B cell (primary cell): ENCODE data around the gene IQSEC3. TPM values are rescaled to one million over a fixed set of nuclear protein-coding genes. Genes with fewer than 3 reads are reported as not detected.

Experiments
- ATAC-seq: fragments of 200-7000 bp; cut with Tn5 transposase; one replicate; pipeline ENCODE4 v1.10.0; 2021; ENCODE audit warnings: low read depth, mild to moderate bottlenecking, moderate number of reproducible peaks, moderate library complexity
- CTCF ChIA-PET: fragments of 350-600 bp; sonication (Branson Sonifier 250); formaldehyde crosslinking; loops from one replicate; lab custom pipeline; 2021; ENCODE audit warnings: antibody characterized with exemption, inconsistent platforms; lab: Charles Lee
- POLR2A ChIA-PET: fragments of 350-600 bp; sonication (Branson Sonifier 250); formaldehyde crosslinking; loops from one replicate; lab custom pipeline; 2021; ENCODE audit warnings: antibody characterized with exemption; lab: Charles Lee
- DNase-seq: peaks from one replicate; pipeline ENCODE4 v3.0.0; 2013
- H2AFZ ChIP-seq: 2 replicates; pipeline ENCODE4 v1.6.1; 2012; ENCODE audit warnings: mild to moderate bottlenecking, low read depth, low read length; ENCODE audit not compliant: insufficient read depth, poor library complexity, severe bottlenecking
- H3K27ac ChIP-seq, 2 donors: 1 replicate in 1 of 2; 2 replicates in 1 of 2; pipeline ENCODE4 v1.5.1; 2012 to 2013; ENCODE audit warnings: low read length in 2 of 2, mild to moderate bottlenecking in 2 of 2, moderate library complexity in 1 of 2
- H3K27me3 ChIP-seq, 4 experiments: fragments of 200-600 bp in 1 of 4; sonication (generic) in 1 of 4; replicated peaks in 1 of 4; 1 replicate in 2 of 4; 2 replicates in 2 of 4; pipeline versions ENCODE4 v1.6.1 to v1.7.0; 2013 to 2016; ENCODE audit warnings: low read length in 3 of 4, mild to moderate bottlenecking in 2 of 4, mixed read lengths in 1 of 4, moderate library complexity in 1 of 4; ENCODE audit not compliant: insufficient read depth in 4 of 4, control insufficient read depth in 3 of 4; ENCODE audit errors: control extremely low read depth in 1 of 4
- H3K36me3 ChIP-seq, 2 experiments: replicated peaks in 1 of 2; 1 replicate in 1 of 2; 2 replicates in 1 of 2; pipeline versions ENCODE4 v1.6.1 to v1.7.1; 2013; ENCODE audit warnings: low read length in 1 of 2; ENCODE audit not compliant: insufficient read depth in 2 of 2, control insufficient read depth in 1 of 2; ENCODE audit errors: control extremely low read depth in 1 of 2, extremely low read depth in 1 of 2
- H3K4me1 ChIP-seq, 2 donors: fragments of 200-600 bp in 1 of 2; sonication (generic) in 1 of 2; 1 replicate in 1 of 2; 2 replicates in 1 of 2; pipeline versions ENCODE4 v1.5.1 to v1.6.1; 2013 to 2017; ENCODE audit warnings: low read length in 2 of 2; ENCODE audit not compliant: control insufficient read depth in 2 of 2, insufficient read depth in 2 of 2
- H3K4me2 ChIP-seq: replicated peaks from 2 replicates; pipeline ENCODE3; 2012; ENCODE audit warnings: mild to moderate bottlenecking, low read depth, low read length; ENCODE audit not compliant: poor library complexity, severe bottlenecking
- H3K4me3 ChIP-seq, 5 experiments: fragments of 200-600 bp in 1 of 5; sonication (generic) in 1 of 5; 1 replicate in 3 of 5; 2 replicates in 2 of 5; pipeline versions ENCODE4 v1.5.1 to v1.7.0; 2011 to 2016; ENCODE audit warnings: low read length in 4 of 5, mild to moderate bottlenecking in 4 of 5, low read depth in 2 of 5, control low read depth in 1 of 5, moderate library complexity in 1 of 5; ENCODE audit not compliant: insufficient read depth in 1 of 5; ENCODE audit errors: control extremely low read depth in 1 of 5, extremely low read depth in 1 of 5
- H3K79me2 ChIP-seq: fragments of 200-600 bp; sonication (generic); one replicate; pipeline ENCODE4 v1.6.0; 2016; ENCODE audit warnings: low read length; ENCODE audit not compliant: control insufficient read depth, insufficient read depth
- H3K9ac ChIP-seq: fragments of 200-600 bp; sonication (generic); 2 replicates; pipeline ENCODE4 v1.6.1; 2017; ENCODE audit warnings: mild to moderate bottlenecking, low read length, moderate library complexity
- H3K9me3 ChIP-seq, 3 donors: one replicate each; pipeline versions ENCODE4 v1.6.1 to v1.7.1; 2013; ENCODE audit warnings: low read length in 2 of 3; ENCODE audit not compliant: control insufficient read depth in 2 of 3, insufficient read depth in 1 of 3; ENCODE audit errors: control extremely low read depth in 1 of 3
- H4K20me1 ChIP-seq: 2 replicates; pipeline ENCODE4 v1.6.0; 2012; ENCODE audit warnings: mild to moderate bottlenecking, low read length; ENCODE audit not compliant: insufficient read depth, control insufficient read depth, poor library complexity, severe bottlenecking
- H3K27ac Mint-ChIP-seq: one replicate; pipeline ENCODE4 v1.8.0; 2021; ENCODE audit warnings: mixed read lengths
- H3K27me3 Mint-ChIP-seq: one replicate; pipeline ENCODE4 v1.8.0; 2021; ENCODE audit warnings: mixed read lengths
- H3K4me1 Mint-ChIP-seq: one replicate; pipeline ENCODE4 v1.8.0; 2021; ENCODE audit warnings: mixed read lengths
- H3K4me3 Mint-ChIP-seq: one replicate; pipeline ENCODE4 v1.8.0; 2021; ENCODE audit warnings: mixed read lengths
- H3K9me3 Mint-ChIP-seq: one replicate; pipeline ENCODE4 v1.8.0; 2022; ENCODE audit warnings: mixed read lengths; ENCODE audit not compliant: insufficient read depth
- EZH2 ChIP-seq: IDR thresholded peaks from 2 replicates; pipeline ENCODE4 v1.6.1; 2012; ENCODE audit warnings: borderline replicate concordance, low read depth, mild to moderate bottlenecking, moderate library complexity, low read length; ENCODE audit not compliant: insufficient read depth, poor library complexity, severe bottlenecking
- WGBS: methylation state at CpG from one replicate; pipeline ENCODE4 v1.1.5; 2013; ENCODE audit warnings: missing lambda C conversion rate; ENCODE audit not compliant: insufficient coverage; 5-methylcytosine and 5-hydroxymethylcytosine counted together
- intact Hi-C: fragments of 100-400 bp; cut with micrococcal nuclease; formaldehyde crosslinking; loops from one replicate; pipeline ENCODE4 v1.10.0; 2022
- polyA plus RNA-seq: library from polyadenylated mRNA; depleted of rRNA; stranded (reverse); fragments of >200 nt; gene quantifications from 2 replicates; pipeline ENCODE4 v1.2.3, GENCODE V29; 2012
- total RNA-seq, 2 donors: library from RNA; stranded (reverse); fragments of 120-200 nt in 1 of 2; gene quantifications; 1 replicate in 1 of 2; 2 replicates in 1 of 2; pipeline versions ENCODE4 v1.2.3 to v1.2.4, GENCODE V29; 2013 to 2022
- TF ChIP-seq, protein P1 (sequence below): fragments of 200-600 bp; IDR thresholded peaks from one replicate; pipeline ENCODE4 v1.8.0; 2022; ENCODE audit warnings: antibody characterized with exemption, mild to moderate bottlenecking

The IQSEC3 gene
- total and polyA plus RNA-seq, 2 donors (not counting 1 experiment from before 2014, with no cell fraction given), result 0.01 to 1.8 TPM

DNA sequence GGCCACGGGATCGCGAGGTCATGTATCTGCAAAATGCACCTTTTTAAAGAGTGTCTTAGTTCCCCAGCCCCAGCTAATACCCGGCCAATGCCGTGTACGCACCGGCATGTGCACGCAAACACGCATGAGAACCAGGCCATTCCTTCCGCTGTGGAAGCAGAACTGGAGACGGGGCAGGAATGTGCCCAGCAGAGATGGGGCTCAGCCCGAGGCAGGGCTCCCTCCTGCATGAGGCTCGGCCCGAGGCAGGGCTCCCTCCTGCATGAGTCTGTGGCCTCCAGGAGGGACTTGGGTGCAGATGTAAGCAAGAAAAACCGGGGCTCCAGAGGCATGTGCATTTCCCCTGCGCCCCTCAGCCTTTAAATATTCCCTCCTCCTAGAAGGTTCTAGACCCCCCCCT, 109.2 kb downstream of the IQSEC3 start:
- H3K27ac Mint-ChIP-seq, result no peak overlapping the region
- peaks cover 0 to 6% of the 10 kb centered on the region in 2 donors for H3K4me1 ChIP-seq
- H2AFZ ChIP-seq, result no peak overlapping the region
- peaks cover 31% of the 10 kb centered on the region for H3K27me3 Mint-ChIP-seq
- H4K20me1 ChIP-seq, result no peaks in the 10 kb centered on the region
- no peaks in the 10 kb centered on the region for H3K27me3 ChIP-seq
- DNase-seq (no peak), ATAC-seq (no peak)
- H3K9me3 Mint-ChIP-seq, result no peaks in the 10 kb centered on the region
- H3K36me3 ChIP-seq, result no peaks in the 10 kb centered on the region
- 90% methylated on average over 16 of the region's 16 CpGs for WGBS
- no peak for TF ChIP-seq EZH2
- TF ChIP-seq, protein P1, sequence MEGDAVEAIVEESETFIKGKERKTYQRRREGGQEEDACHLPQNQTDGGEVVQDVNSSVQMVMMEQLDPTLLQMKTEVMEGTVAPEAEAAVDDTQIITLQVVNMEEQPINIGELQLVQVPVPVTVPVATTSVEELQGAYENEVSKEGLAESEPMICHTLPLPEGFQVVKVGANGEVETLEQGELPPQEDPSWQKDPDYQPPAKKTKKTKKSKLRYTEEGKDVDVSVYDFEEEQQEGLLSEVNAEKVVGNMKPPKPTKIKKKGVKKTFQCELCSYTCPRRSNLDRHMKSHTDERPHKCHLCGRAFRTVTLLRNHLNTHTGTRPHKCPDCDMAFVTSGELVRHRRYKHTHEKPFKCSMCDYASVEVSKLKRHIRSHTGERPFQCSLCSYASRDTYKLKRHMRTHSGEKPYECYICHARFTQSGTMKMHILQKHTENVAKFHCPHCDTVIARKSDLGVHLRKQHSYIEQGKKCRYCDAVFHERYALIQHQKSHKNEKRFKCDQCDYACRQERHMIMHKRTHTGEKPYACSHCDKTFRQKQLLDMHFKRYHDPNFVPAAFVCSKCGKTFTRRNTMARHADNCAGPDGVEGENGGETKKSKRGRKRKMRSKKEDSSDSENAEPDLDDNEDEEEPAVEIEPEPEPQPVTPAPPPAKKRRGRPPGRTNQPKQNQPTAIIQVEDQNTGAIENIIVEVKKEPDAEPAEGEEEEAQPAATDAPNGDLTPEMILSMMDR, result no peak
- H3K27ac ChIP-seq, result no peak overlapping the region
- H3K4me3 ChIP-seq, result no peak overlapping the region
- no peaks in the 10 kb centered on the region for H3K9me3 ChIP-seq
- no peaks in the 10 kb centered on the region for H3K79me2 ChIP-seq
- no peak overlapping the region for H3K4me2 ChIP-seq
- H3K4me3 Mint-ChIP-seq, result no peak overlapping the region
- H3K4me1 Mint-ChIP-seq, result peaks cover 7% of the 10 kb centered on the region
- intact Hi-C loops, result no loop called here
- ChIA-PET POLR2A (no interaction called here), CTCF (no interaction called here)
- H3K9ac ChIP-seq, result no peak overlapping the region

DNA sequence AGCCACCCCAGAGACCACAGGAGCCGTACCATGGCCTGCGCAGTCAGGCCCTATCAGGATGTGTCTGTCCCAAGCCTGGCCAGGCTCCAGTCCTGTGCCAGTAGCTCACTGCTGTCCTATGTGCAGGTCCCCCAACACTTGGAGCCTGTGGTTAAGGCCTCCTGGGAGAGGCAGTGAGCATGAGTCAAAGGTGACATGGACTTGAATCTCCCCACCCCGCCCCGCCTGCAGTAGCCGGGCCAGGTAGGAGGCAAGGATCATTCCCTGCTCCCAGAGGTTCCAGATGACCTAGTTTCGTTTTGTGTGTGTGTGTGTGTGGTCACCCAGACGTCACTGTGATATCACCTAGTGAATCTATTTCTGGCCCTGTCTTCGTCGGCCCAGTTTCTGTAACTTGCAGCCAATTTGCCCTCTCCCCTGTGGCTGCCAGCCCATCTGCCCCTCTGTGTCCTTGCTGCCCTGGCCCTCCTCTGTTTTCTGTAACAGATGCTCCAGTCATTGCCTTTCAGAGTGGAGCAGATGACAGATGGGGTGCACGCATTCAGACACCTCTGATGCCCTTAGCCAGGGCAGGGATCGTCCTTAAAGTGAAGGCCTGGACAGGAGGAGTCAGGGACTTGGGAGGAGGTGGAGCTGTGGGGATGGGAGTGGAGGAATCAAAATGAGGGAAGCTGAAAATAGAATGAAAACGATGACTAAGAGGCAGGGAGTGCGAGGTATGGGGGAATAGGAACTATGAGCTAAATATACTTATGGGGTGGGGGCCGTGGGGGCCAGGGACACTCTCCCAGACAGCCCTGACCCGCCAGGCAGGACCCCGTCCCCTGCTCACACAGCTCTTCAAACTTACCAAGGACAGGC, 110.0 kb downstream of the IQSEC3 start:
- ATAC-seq (no peak), DNase-seq (no peak)
- Mint-ChIP-seq H3K27ac (no peak overlapping the region), H3K4me1 (peaks cover 7% of the 10 kb centered on the region), H3K9me3 (no peaks in the 10 kb centered on the region), H3K27me3 (peaks cover 27% of the 10 kb centered on the region), H3K4me3 (no peak overlapping the region)
- CTCF ChIA-PET, result no interaction called here
- H3K4me3 ChIP-seq, result no peak overlapping the region
- H3K4me1 ChIP-seq, result peaks cover 0 to 6% of the 10 kb centered on the region in 2 donors
- no peaks in the 10 kb centered on the region for H3K36me3 ChIP-seq
- 73% methylated on average over 11 of the region's 16 CpGs for WGBS
- no peaks in the 10 kb centered on the region for H3K9me3 ChIP-seq
- no peaks in the 10 kb centered on the region for H3K27me3 ChIP-seq
- H3K27ac ChIP-seq, result no peak overlapping the region
- no peaks in the 10 kb centered on the region for H4K20me1 ChIP-seq
- POLR2A ChIA-PET, result no interaction called here
- H2AFZ ChIP-seq, result no peak overlapping the region
- intact Hi-C loops, result no loop called here
- H3K79me2 ChIP-seq, result no peaks in the 10 kb centered on the region
- no peak overlapping the region for H3K4me2 ChIP-seq
- H3K9ac ChIP-seq, result no peak overlapping the region
- TF ChIP-seq EZH2, result no peak
